Measurements from ENCODE around the gene PCBP1.
"Not testable (repeated sequence)": the region's sequence is repeated elsewhere in the genome, so short reads cannot be mapped to it uniquely, and the experiment has no call there.

The PCBP1 gene

DNA sequence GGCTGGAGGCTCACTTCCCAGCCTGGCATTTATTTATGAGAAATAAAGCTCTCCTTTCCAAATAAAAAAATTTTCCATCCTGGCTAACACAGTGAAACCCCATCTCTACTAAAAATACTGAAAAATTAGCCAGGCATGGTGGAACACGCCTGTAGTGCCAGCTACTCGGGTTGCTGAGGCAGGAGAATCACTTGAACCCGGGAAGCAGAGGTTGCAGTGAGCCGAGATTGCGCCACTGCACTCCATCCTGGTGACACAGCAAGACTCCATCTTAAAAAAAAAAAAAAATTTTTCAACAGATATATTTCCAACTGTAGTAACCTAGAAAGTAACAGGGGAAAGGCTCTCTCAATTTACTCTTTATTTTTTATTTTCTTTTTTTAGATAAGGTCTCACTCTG is 6.1 kb upstream of the PCBP1 start:
- no peak for DNase-seq (ENCODE audit: low read depth)

DNA sequence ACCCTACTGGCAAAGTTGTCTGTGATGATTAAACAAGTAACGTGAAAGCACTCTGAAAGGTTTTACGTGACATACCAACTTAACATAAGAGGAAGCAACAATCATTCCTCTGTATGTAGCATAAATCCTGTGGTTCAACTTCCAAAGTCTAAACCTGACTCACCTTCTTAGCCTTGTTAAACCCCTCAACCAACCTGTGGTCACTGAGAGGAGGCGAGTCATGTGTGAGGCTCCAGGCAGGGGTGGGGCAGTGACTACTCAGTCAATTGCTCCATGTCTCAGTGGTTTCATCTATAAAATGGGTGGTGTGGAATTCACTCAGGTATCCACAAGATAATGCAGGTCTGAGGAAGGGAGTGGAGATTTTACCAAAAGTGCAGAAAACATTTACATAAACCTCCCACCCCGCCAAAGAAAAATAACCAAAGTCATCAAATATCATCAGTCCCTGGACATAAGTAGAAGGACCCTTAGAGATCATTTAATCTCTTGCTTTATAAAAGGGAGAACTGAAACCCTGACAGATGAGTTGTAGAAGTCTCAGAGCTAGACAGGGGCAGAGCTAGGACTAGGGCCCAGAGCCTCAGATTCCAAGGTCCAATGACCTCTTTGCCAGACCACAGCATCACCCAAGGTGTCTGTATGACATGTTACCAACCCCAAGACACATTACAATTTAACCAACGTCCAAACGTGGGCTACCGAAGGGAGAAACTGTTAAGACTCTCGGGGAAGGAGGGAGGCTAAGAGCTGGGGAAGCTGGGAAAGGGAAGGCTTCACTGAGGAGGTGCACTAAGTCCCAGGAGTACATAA is 3.7 kb upstream of the PCBP1 start:
- no peak for DNase-seq (ENCODE audit: low read depth)

- DNase-seq (ENCODE audit: low read depth): peak; percentile 68
Measured at GRCh38 chr2:70084973-70085710, 2.1 kb upstream of the PCBP1 start.

DNA sequence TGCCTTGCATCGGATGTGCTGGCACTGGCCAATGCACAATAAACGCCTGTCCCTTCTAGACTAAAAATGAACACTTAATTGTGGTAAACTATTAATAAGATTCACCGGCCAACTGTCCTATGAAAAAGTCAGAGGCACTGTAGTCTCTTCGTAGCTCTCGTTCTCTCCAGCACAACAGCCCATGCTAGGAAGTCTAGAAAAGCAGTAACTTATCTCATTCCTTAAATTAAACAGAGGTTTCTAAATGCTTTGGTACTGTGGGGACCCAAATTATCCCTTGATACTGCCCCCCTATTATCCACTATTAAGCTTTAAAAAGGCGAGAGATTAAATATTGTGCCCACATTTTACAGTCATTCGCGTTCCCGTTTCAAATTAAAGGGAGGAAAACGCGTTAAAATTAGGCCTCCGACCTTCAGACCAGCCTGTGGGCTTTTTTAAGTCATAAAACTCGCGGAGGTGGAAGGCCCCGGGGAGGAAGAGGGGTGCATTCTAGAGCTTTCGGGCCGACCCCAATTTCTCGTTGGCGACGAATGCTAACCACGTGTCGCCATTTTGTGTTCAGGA is 1.5 kb upstream of the PCBP1 start:
- DNase-seq (ENCODE audit: low read depth): no peak

DNA sequence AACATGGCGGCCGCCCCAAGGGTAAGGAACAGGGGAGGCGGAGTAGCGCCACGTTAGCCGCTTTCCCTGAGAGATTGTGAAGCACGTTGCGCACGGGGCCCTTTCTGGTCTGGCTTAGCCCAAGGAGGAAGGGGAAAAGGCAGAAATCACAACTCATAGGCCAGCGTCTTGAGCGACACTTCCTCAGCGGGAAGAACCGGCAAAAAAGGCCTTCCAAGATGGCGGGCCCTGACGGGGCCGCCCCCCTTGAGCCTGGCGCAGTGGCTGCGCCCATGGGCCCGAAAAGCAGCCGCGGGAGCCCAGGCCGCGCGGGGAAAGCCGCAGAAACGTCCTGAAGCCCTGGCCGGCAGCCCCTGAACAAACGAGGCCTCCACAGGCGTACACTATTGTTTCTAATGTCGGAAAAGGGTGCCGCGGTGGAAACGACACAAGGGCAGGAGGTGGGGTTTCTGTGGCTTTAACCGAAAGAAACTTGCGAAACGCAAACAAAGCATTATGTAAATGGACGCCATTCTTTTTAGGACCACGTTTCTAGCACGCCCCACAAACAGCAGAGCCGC is 919 bp upstream of the PCBP1 start:
- peak; percentile 62 for DNase-seq (ENCODE audit: low read depth)

GRCh38 chr2:70087702-70088597 is 673 bp downstream of the PCBP1 start:
- DNase-seq (ENCODE audit: low read depth): no peak

DNA sequence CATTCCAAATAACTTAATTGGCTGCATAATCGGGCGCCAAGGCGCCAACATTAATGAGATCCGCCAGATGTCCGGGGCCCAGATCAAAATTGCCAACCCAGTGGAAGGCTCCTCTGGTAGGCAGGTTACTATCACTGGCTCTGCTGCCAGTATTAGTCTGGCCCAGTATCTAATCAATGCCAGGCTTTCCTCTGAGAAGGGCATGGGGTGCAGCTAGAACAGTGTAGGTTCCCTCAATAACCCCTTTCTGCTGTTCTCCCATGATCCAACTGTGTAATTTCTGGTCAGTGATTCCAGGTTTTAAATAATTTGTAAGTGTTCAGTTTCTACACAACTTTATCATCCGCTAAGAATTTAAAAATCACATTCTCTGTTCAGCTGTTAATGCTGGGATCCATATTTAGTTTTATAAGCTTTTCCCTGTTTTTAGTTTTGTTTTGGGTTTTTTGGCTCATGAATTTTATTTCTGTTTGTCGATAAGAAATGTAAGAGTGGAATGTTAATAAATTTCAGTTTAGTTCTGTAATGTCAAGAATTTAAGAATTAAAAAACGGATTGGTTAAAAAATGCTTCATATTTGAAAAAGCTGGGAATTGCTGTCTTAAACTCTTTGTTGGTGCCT is 1.4 kb downstream of the PCBP1 start:
- no peak for DNase-seq (ENCODE audit: low read depth)

DNA sequence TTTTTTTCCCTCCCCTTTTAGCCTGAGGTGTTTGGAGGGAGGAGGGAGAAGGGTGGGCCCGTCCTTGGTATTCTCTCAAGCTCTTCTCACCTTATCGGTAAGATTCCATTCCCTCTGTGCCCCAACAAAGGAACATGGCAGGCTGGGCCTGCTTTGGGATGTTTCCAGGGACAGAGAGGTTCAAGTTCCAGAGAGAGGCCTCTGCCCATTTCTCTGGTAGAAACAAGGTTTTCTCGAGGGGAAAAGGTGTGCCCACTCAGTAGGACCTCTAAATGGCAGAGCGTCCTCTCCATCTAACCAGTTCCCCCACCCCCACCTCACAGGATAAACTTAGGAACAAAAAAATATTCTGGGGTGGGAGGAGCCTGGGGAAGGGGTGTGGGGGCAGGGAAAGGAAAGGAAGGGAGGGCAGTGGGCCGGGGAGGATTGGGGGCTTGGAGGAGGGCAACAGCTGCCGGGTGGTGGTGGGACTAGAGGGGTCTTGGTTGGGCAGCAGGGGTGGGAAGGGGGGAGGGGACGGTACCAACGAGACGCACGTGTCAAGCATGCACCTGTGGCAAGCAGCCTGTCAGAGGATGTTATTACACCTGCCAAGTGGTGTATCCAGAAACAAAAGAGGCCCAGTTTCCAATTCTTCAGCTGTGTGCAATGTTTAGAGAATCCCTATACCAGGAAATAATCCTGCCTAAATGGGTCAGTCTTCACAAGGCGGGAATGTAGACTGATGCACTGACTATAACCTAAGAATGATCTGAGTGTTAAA is 2.1 kb downstream of the PCBP1 start:
- no peak for DNase-seq (ENCODE audit: low read depth)

DNA sequence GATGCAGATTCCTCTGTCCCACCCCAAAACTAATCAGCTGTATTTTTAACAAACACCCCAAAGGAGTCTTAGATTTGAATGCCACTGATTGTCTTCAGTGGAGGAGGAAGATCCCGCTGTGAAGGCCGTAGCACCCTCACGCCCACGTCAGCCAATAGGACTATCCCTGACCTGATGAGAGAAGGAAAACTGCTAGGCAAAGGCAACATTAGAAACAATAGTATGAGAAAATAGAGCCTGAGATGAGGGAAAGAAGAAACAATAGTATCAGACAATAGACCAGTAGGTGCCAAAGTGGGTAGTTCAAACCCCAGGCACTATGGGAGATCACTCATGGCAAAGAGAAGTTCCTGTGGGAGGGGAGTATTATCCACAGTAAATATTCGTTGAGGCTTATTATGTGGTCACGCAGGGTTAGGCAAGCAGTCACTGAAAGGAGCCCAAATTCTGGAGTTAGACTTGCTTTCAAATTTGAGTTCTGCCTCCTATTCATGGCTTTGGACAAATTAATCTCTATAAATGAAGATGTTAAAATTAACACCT is 2.8 kb downstream of the PCBP1 start:
- no peak for DNase-seq (ENCODE audit: low read depth)

DNA sequence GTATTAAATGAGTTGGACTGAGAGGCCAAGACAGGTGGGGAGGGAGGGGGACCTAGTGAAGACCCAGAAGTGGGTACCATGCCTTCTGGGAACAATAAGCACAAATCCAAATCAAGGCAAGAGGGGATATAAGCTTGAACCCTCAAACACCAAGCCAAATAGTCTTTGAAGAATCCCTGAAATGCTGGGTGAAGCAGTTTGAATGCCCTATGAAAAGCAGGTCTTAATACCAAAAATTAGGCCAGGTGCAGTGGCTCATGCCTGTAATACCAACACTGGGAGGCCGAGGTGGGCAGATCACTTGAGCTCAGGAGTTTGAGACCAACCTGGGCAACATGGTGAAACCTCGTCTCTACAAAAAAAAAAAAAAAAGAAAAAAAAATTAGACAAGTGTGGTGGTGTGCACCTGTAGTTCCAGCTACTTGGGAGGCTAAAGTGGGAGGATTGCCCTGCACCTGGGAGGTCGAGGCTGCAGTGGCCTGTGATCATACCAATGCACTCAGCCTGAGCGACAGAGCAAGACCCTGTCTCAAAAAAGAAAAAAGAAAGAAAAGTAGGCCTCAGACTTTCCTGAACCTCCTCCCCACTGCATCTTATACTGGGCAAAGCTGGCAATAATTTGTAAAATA is 3.5 kb downstream of the PCBP1 start:
- no peak for DNase-seq (ENCODE audit: low read depth)

DNA sequence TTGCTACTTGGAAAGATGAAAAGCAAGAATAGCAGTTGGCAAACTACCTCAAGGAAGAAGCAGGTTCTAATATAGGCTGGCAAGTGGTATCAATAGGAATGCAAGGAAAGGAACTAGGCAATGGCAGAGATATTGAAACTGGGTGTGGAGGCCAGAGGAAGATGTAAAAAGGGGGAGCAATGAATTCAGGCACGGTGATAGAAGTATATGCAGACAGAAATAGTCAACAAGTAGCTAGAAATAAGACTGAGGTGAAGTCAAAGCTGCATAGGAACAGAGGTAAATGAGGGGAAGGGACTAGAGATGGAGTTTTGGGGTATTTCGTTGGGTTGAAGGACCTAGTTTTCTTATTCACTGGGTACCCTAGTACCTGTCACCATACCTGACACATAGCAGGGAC is 4.1 kb downstream of the PCBP1 start:
- no peak for DNase-seq (ENCODE audit: low read depth)

- no peak for DNase-seq (ENCODE audit: low read depth)
Measured at GRCh38 chr2:70091816-70092215, 4.5 kb downstream of the PCBP1 start.

DNA sequence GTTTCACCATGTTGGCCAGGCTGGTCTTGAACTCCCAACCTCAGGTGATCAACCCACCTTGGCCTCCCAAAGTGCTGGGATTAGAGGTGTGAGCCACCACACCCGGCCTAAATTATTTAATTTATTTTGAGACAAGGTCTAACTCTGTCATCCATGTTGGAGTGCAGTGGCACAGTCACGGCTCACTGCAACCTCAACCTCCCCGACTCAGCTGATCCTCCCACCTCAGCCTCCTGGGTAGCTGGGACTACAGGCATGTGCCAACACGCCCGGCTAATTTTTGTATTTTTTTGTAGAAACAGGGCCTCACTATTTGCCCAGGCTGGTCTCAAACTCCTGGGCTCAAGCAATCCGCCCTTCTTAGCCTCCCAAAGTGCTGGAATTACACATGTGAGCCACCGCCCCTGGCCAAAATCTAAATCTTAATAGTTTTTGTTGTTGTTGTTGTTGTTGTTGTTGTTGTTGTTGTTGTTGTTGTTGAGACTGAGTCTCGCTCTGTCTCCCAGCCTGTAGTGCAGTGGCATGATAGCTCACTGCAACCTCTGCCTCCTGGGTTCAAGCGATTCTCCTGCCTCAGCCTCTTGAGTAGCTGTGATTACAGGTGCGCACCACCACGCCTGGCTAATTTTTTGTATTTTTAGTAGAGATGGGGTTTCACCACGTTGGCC is 5.4 kb downstream of the PCBP1 start:
- not testable (repeated sequence) for DNase-seq (ENCODE audit: low read depth)

- DNase-seq (ENCODE audit: low read depth): no peak
Measured at GRCh38 chr2:70094171-70094977, 7.1 kb downstream of the PCBP1 start.

GRCh38 chr2:70094978-70095719 is 7.9 kb downstream of the PCBP1 start:
- DNase-seq (ENCODE audit: low read depth): peak; percentile 33

DNA sequence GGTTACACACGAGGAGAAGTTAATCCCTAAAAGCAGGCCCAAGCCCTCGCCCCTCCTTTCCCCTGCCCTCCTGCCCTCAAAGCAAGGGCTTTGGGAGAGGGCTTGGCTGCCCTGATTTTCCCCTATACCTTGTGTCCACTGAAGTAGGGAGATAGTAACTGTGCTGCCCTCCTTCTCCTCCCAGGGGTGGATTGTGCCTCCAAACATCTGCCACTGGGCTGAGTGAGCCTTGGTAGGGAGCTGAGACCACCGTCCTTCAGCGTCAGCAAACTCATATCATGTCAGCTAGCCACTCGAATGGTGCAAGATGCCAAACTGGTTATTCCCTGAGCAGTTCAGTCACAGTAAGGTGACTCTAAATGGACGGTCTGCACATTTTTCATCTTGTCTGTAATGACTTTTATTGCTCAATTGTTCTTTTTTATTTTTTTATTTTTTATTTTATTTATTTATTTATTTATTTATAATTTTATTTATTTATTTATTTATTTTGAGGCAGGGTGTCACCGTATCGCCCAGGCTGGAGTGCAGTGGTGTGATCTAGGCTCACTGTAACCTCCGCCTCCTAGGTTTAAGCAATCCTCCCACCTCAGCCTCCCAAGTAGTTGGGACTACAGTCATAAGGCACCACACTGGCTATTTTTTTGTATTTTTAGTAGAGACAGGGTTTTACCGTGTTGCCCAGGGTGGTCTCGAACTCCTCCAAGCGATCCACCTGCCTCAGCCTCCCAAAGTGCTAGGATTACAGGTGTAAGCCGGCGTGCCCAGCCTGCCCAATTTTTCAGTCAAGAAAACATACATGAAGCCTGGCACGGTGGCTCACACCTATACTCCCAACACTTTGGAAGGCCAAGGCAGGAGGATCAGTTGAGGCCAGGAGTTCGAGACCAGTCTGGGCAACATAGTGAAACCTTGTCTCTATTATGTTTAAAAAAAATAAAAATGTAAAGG is 8.7 kb downstream of the PCBP1 start:
- DNase-seq (ENCODE audit: low read depth): no peak

DNA sequence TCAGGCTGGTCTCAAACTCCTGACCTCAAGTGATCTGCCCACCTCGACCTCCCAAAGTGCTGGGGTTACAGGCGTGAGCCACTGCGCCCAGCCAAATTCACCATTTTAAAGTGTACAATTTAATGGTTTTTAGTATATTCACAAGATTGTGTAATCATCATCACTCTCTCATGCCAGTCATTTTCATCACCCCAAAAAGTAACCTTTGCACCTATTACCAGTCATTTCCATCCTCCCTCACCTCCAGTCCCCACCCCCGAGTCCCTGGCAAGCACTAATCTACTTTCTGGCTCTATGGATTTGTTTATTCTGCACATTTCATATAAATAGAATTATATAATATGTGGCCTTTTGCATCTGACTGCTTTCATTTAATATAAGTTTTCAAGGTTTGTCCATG is 10.8 kb downstream of the PCBP1 start:
- no peak for DNase-seq (ENCODE audit: low read depth)
